Measurements from ENCODE around the gene CUEDC1. TPM values are rescaled to one million over a fixed set of nuclear protein-coding genes. Genes with fewer than 3 reads are reported as not detected.

The CUEDC1 gene
- total and polyA plus RNA-seq, 2 donors (not counting 1 experiment from before 2014, with no cell fraction given): 0.57 TPM; not detected in 1

- peaks cover 0 to 66% (median 29%) of the 10 kb centered on the region in 4 experiments for H3K27me3 ChIP-seq (replicated peaks in 1 of 4; ENCODE audit: control extremely low read depth in 1 of 4, control insufficient read depth in 3 of 4, insufficient read depth in 4 of 4, low read length in 3 of 4)
- H3K4me1 Mint-ChIP-seq: no peaks in the 10 kb centered on the region
- peaks cover 57% of the 10 kb centered on the region for H3K27me3 Mint-ChIP-seq
- TF ChIP-seq EZH2 (IDR thresholded peaks at IDR 0.05; ENCODE audit: borderline replicate concordance, insufficient read depth, low read depth, low read length, poor library complexity, severe bottlenecking): no peak
- no peak for TF ChIP-seq CTCF (IDR thresholded peaks at IDR 0.05)
- 96% methylated on average over 11 of the region's 12 CpGs for WGBS (ENCODE audit: insufficient coverage)
- no peaks in the 10 kb centered on the region for H3K36me3 ChIP-seq (replicated peaks in 1 of 2; ENCODE audit: control extremely low read depth in 1 of 2, control insufficient read depth in 1 of 2, extremely low read depth in 1 of 2, insufficient read depth in 2 of 2, low read length in 1 of 2)
- no peak overlapping the region for H3K27ac Mint-ChIP-seq
- ATAC-seq (ENCODE audit: low read depth): no peak
- H2AFZ ChIP-seq (ENCODE audit: insufficient read depth, low read depth, low read length, poor library complexity, severe bottlenecking): no peak overlapping the region
- H3K9me3 Mint-ChIP-seq (ENCODE audit: insufficient read depth): no peaks in the 10 kb centered on the region
- DNase-seq: no peak
- ChIA-PET POLR2A (no interaction called here), CTCF (no interaction called here)
- H3K4me1 ChIP-seq (ENCODE audit: control insufficient read depth in 2 of 2, insufficient read depth in 2 of 2, low read length in 2 of 2): peaks cover 0 to 3% of the 10 kb centered on the region in 2 donors
- no peaks in the 10 kb centered on the region for H4K20me1 ChIP-seq (ENCODE audit: control insufficient read depth, insufficient read depth, low read length, poor library complexity, severe bottlenecking)
- no peak overlapping the region for H3K27ac ChIP-seq (ENCODE audit: low read length in 2 of 2)
- H3K4me2 ChIP-seq (replicated peaks; ENCODE audit: low read depth, low read length, poor library complexity, severe bottlenecking): no peak overlapping the region
- no peak overlapping the region for H3K4me3 Mint-ChIP-seq
- no peaks in the 10 kb centered on the region for H3K79me2 ChIP-seq (ENCODE audit: control insufficient read depth, insufficient read depth, low read length)
- no peak overlapping the region for H3K9ac ChIP-seq (ENCODE audit: low read length)
- no peak overlapping the region for H3K4me3 ChIP-seq (ENCODE audit: control extremely low read depth in 1 of 5, extremely low read depth in 1 of 5, insufficient read depth in 1 of 5, low read depth in 2 of 5, low read length in 4 of 5)
- H3K9me3 ChIP-seq (ENCODE audit: control extremely low read depth in 1 of 3, control insufficient read depth in 2 of 3, insufficient read depth in 1 of 3, low read length in 2 of 3): peaks cover 0 to 13% (median 0%) of the 10 kb centered on the region in 3 donors
- intact Hi-C loops (cut with micrococcal nuclease): no loop called here
Observed at GRCh38 chr17:57931488-57932137, 23.6 kb downstream of the CUEDC1 start.

- Histone ChIP-seq H3K4me1 (ENCODE audit: control insufficient read depth in 2 of 2, insufficient read depth in 2 of 2, low read length in 2 of 2) (peaks cover 0 to 5% of the 10 kb centered on the region in 2 donors), H3K9ac (ENCODE audit: low read length) (no peak overlapping the region), H3K4me2 (replicated peaks; ENCODE audit: low read depth, low read length, poor library complexity, severe bottlenecking) (no peak overlapping the region), H4K20me1 (ENCODE audit: control insufficient read depth, insufficient read depth, low read length, poor library complexity, severe bottlenecking) (no peaks in the 10 kb centered on the region), H2AFZ (ENCODE audit: insufficient read depth, low read depth, low read length, poor library complexity, severe bottlenecking) (no peak overlapping the region), H3K27ac (ENCODE audit: low read length in 2 of 2) (no peak overlapping the region), H3K27me3 (replicated peaks in 1 of 4; ENCODE audit: control extremely low read depth in 1 of 4, control insufficient read depth in 3 of 4, insufficient read depth in 4 of 4, low read length in 3 of 4) (peaks cover 0 to 65% (median 28%) of the 10 kb centered on the region in 4 experiments), H3K4me3 (ENCODE audit: control extremely low read depth in 1 of 5, extremely low read depth in 1 of 5, insufficient read depth in 1 of 5, low read depth in 2 of 5, low read length in 4 of 5) (no peak overlapping the region), H3K36me3 (replicated peaks in 1 of 2; ENCODE audit: control extremely low read depth in 1 of 2, control insufficient read depth in 1 of 2, extremely low read depth in 1 of 2, insufficient read depth in 2 of 2, low read length in 1 of 2) (no peaks in the 10 kb centered on the region), H3K9me3 (ENCODE audit: control extremely low read depth in 1 of 3, control insufficient read depth in 2 of 3, insufficient read depth in 1 of 3, low read length in 2 of 3) (peaks cover 0 to 10% (median 0%) of the 10 kb centered on the region in 3 donors), H3K79me2 (ENCODE audit: control insufficient read depth, insufficient read depth, low read length) (no peaks in the 10 kb centered on the region)
- ChIA-PET POLR2A (interaction anchor here (0.6 kb wide), 1 partner anchor 710 kb away, joined by 4 read pairs; no protein-coding TSS in a partner anchor), CTCF (interaction anchor here (1.1 kb wide), 1 partner anchor 69 kb away, joined by 6 read pairs; no protein-coding TSS in a partner anchor)
- Mint-ChIP-seq H3K4me3 (no peak overlapping the region), H3K9me3 (ENCODE audit: insufficient read depth) (no peaks in the 10 kb centered on the region), H3K4me1 (peaks cover 2% of the 10 kb centered on the region), H3K27ac (no peak overlapping the region), H3K27me3 (peaks cover 57% of the 10 kb centered on the region)
- WGBS (ENCODE audit: insufficient coverage): 91% methylated on average over 2 of the region's 5 CpGs
- intact Hi-C loops (cut with micrococcal nuclease): no loop called here
- ATAC-seq (ENCODE audit: low read depth): no peak
- DNase-seq: no peak
- TF ChIP-seq EZH2 (IDR thresholded peaks at IDR 0.05; ENCODE audit: borderline replicate concordance, insufficient read depth, low read depth, low read length, poor library complexity, severe bottlenecking) (no peak), CTCF (IDR thresholded peaks at IDR 0.05) (no peak)
Observed at GRCh38 chr17:57930239-57930638, 25.0 kb downstream of the CUEDC1 start.

Measured in B cell (primary cell).